SK-N-SH (cell line): ENCODE data around the gene VPS8. TPM values are rescaled to one million over a fixed set of nuclear protein-coding genes. Genes with fewer than 3 reads are reported as not detected.

Experiments used
- CTCF ChIA-PET: fragments of 300-600, 350-600 bp; formaldehyde crosslinking; extraction: SDS; loops from one replicate; lab custom pipeline; 2021; lab: Yijun Ruan, JAX
- POLR2A ChIA-PET: fragments of 350-600 bp; sonication (Branson Sonifier 250); formaldehyde crosslinking; extraction: SDS; loops from one replicate; lab custom pipeline; 2020; ENCODE audit warnings: antibody characterized with exemption, inconsistent platforms; lab: Yijun Ruan, JAX
- DNase-seq: peaks from one replicate; pipeline ENCODE4 v3.0.0; 2012
- H2AFZ ChIP-seq: fragments of 200-600 bp; sonication (generic); 2 replicates; pipeline ENCODE4 v1.8.1; 2016; ENCODE audit warnings: antibody characterized with exemption, mild to moderate bottlenecking, low read depth
- H3F3A ChIP-seq: fragments of 200-600 bp; sonication (generic); replicated peaks from 2 replicates; pipeline ENCODE3; 2016; ENCODE audit warnings: antibody characterized with exemption, mild to moderate bottlenecking; ENCODE audit not compliant: insufficient read depth
- H3K27ac ChIP-seq, 2 experiments: fragments of 200-500 bp in 1 of 2; fragments of 200-600 bp in 1 of 2; sonication (Bioruptor generic) in 1 of 2; sonication (generic), shearing (Covaris generic) in 1 of 2; 2 replicates each; pipeline versions ENCODE4 v1.5.1 to v1.6.1; 2014 to 2016; ENCODE audit warnings: low read depth in 2 of 2, inconsistent platforms in 1 of 2, low read length in 1 of 2, mild to moderate bottlenecking in 1 of 2, mixed read lengths in 1 of 2
- H3K27me3 ChIP-seq: fragments of 200-600 bp; sonication (generic), shearing (Covaris generic); 2 replicates; pipeline ENCODE4 v1.6.1; 2016; ENCODE audit warnings: mixed run types; ENCODE audit not compliant: insufficient read depth
- H3K36me3 ChIP-seq, 2 experiments: fragments of 200-500 bp in 1 of 2; fragments of 200-600 bp in 1 of 2; sonication (Bioruptor generic) in 1 of 2; sonication (generic) in 1 of 2; replicated peaks in 1 of 2; 2 replicates each; pipeline versions ENCODE3 to v1.5.1; 2014 to 2016; ENCODE audit warnings: low read length in 1 of 2, mild to moderate bottlenecking in 1 of 2; ENCODE audit not compliant: insufficient read depth in 2 of 2, control insufficient read depth in 1 of 2
- H3K4me1 ChIP-seq, 2 experiments: fragments of 200-500 bp in 1 of 2; fragments of 200-600 bp in 1 of 2; sonication (Bioruptor generic) in 1 of 2; sonication (generic), shearing (Covaris generic) in 1 of 2; 2 replicates each; pipeline versions ENCODE4 v1.5.1 to v1.6.1; 2014 to 2016; ENCODE audit warnings: low read depth in 1 of 2, low read length in 1 of 2, mixed run types in 1 of 2; ENCODE audit not compliant: insufficient read depth in 2 of 2, control insufficient read depth in 1 of 2
- H3K4me2 ChIP-seq: fragments of 200-600 bp; sonication (generic), shearing (Covaris generic); 2 replicates; pipeline ENCODE4 v1.6.1; 2017; ENCODE audit warnings: mixed run types
- H3K4me3 ChIP-seq, 2 experiments: fragments of 200-500 bp in 1 of 2; fragments of 200-600 bp in 1 of 2; sonication (Bioruptor generic) in 1 of 2; sonication (generic), shearing (Covaris generic) in 1 of 2; 2 replicates each; pipeline versions ENCODE4 v1.5.1 to v1.8.1; 2014 to 2016; ENCODE audit warnings: low read depth in 2 of 2, inconsistent platforms in 1 of 2, low read length in 1 of 2, mild to moderate bottlenecking in 1 of 2, mixed read lengths in 1 of 2, moderate library complexity in 1 of 2
- H3K79me2 ChIP-seq: fragments of 200-600 bp; sonication (generic); 2 replicates; pipeline ENCODE4 v1.8.1; 2017; ENCODE audit warnings: mild to moderate bottlenecking; ENCODE audit not compliant: insufficient read depth
- H3K9ac ChIP-seq: fragments of 200-600 bp; sonication (generic); 2 replicates; pipeline ENCODE4 v1.6.1; 2017; ENCODE audit warnings: mixed run types
- H3K9me2 ChIP-seq: fragments of 200-600 bp; sonication (generic); 2 replicates; pipeline ENCODE4 v1.6.1; 2017; ENCODE audit warnings: mixed run types
- H3K9me3 ChIP-seq: fragments of 200-600 bp; sonication (generic); 2 replicates; pipeline ENCODE4 v1.6.1; 2017; ENCODE audit warnings: mixed run types, mild to moderate bottlenecking, moderate library complexity
- H4K20me1 ChIP-seq: fragments of 200-600 bp; sonication (generic); 2 replicates; pipeline ENCODE4 v1.6.1; 2017; ENCODE audit warnings: mild to moderate bottlenecking, mixed run types; ENCODE audit not compliant: insufficient read depth
- CHD2 ChIP-seq: fragments of 150-350 bp; IDR thresholded peaks from 2 replicates; pipeline ENCODE4 v1.6.1; 2018; ENCODE audit warnings: low read length; ENCODE audit not compliant: partially characterized antibody
- ELF1 ChIP-seq: IDR thresholded peaks from 2 replicates; pipeline ENCODE4 v1.4.0; 2012
- FOXJ3 ChIP-seq: sonication (generic); formaldehyde crosslinking; IDR thresholded peaks from 2 replicates; pipeline ENCODE4 v1.5.1; 2020; ENCODE audit warnings: mild to moderate bottlenecking, missing genetic modification reagents
- FOXM1 ChIP-seq: IDR thresholded peaks from 2 replicates; pipeline ENCODE4 v1.4.0; 2012; ENCODE audit warnings: low read depth, mild to moderate bottlenecking
- GABPA ChIP-seq: IDR thresholded peaks from 2 replicates; pipeline ENCODE4 v1.4.0; 2012; ENCODE audit warnings: low read depth, mild to moderate bottlenecking
- IRF3 ChIP-seq: fragments of 150-350 bp; IDR thresholded peaks from 2 replicates; pipeline ENCODE4 v1.6.1; 2016; ENCODE audit warnings: mild to moderate bottlenecking, low read depth, low read length
- MAX ChIP-seq: IDR thresholded peaks from 2 replicates; pipeline ENCODE4 v1.4.0; 2012; ENCODE audit warnings: low read depth
- NFIC ChIP-seq: IDR thresholded peaks from 2 replicates; pipeline ENCODE4 v1.4.0; 2012; ENCODE audit warnings: borderline replicate concordance
- RAD21 ChIP-seq: IDR thresholded peaks from 2 replicates; pipeline ENCODE4 v1.6.1; 2012; ENCODE audit warnings: mild to moderate bottlenecking, low read length
- RFX5 ChIP-seq: IDR thresholded peaks from 2 replicates; pipeline ENCODE4 v1.6.1; 2012; ENCODE audit warnings: mild to moderate bottlenecking, improper control_type of control experiment, low read length
- RXRA ChIP-seq: IDR thresholded peaks from 2 replicates; pipeline ENCODE4 v1.4.0; 2012; ENCODE audit warnings: low read depth, mild to moderate bottlenecking, borderline replicate concordance
- SIN3A ChIP-seq: IDR thresholded peaks from 2 replicates; pipeline ENCODE4 v1.6.1; 2012; ENCODE audit warnings: low read depth, mild to moderate bottlenecking, low read length, moderate library complexity, borderline replicate concordance
- TAF1 ChIP-seq: IDR thresholded peaks from 2 replicates; pipeline ENCODE4 v1.6.1; 2012; ENCODE audit warnings: low read depth, mild to moderate bottlenecking, low read length, moderate library complexity, borderline replicate concordance
- TCF12 ChIP-seq: IDR thresholded peaks from 2 replicates; pipeline ENCODE4 v1.4.0; 2012
- TEAD4 ChIP-seq: IDR thresholded peaks from 2 replicates; pipeline ENCODE4 v1.4.0; 2012; ENCODE audit warnings: mild to moderate bottlenecking, borderline replicate concordance; ENCODE audit not compliant: insufficient read depth
- USF2 ChIP-seq: fragments of 150-350 bp; IDR thresholded peaks from 2 replicates; pipeline ENCODE4 v1.6.1; 2017; ENCODE audit warnings: antibody characterized with exemption, low read length, low read depth, borderline replicate concordance
- YY1 ChIP-seq: IDR thresholded peaks from 2 replicates; pipeline ENCODE4 v1.4.0; 2012; ENCODE audit warnings: low read depth, mild to moderate bottlenecking
- WGBS: methylation state at CpG from one replicate; pipeline ENCODE4 v1.1.6; 2017; ENCODE audit warnings: low lambda C conversion rate; 5-methylcytosine and 5-hydroxymethylcytosine counted together
- polyA plus RNA-seq, 3 experiments: library from polyadenylated mRNA; depleted of rRNA; stranded (reverse); fragments of >200 nt; gene quantifications; 2 replicates each; pipeline ENCODE4 v1.2.3, GENCODE V29; 2012
- TF ChIP-seq, protein P1 (sequence below): IDR thresholded peaks from 2 replicates; pipeline ENCODE4; 2012
- TF ChIP-seq, protein P2 (sequence below): IDR thresholded peaks from 2 replicates; pipeline ENCODE4 v1.6.1; 2012; ENCODE audit warnings: mild to moderate bottlenecking, low read depth, low read length, moderate library complexity
- TF ChIP-seq, protein P3 (sequence below): IDR thresholded peaks from 2 replicates; pipeline ENCODE4 v1.4.0; 2012; ENCODE audit warnings: low read depth, borderline replicate concordance

VPS8 gene
- polyA plus RNA-seq, 1 of the 3 experiments (the other 2 are of a cell fraction): 12.8 TPM

- TF ChIP-seq USF2 (no peak), MAX (no peak), CHD2 (no peak)
Observed at GRCh38 chr3:184982076-184982475, 170.1 kb downstream of the VPS8 start (continued).

DNA sequence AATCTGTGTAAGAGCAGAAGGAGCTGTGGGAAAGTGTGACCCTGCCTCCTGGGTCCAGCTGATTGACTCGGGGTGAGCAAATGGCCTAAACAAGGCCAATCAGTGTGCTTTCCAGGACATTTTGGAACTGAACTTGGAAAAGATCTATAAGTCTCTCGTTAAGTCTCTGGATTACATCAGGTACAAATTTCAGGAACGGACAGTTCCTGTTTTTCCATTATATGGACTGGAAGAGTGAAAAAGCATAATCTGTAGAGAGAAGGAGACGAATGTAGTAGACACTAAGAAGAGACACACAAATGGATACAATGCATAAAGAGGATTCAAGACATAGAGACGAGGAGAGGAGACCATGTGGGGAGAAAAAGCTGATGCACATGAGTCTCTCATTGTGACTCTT lies 173.6 kb downstream of the VPS8 start:
- WGBS: 93% methylated on average over 5 of the region's 5 CpGs
- CTCF ChIA-PET: no interaction called here
- POLR2A ChIA-PET: interaction anchor here (0.8 kb wide), 1 partner anchor 16 kb away, joined by 3 read pairs; no protein-coding TSS in a partner anchor

More for the DNA sequence above, 173.6 kb downstream of the VPS8 start:
- no peak overlapping the region for H3K4me3 ChIP-seq
- no peaks in the 10 kb centered on the region for H3K27me3 ChIP-seq
- H3K4me2 ChIP-seq: no peak overlapping the region
- H3K9ac ChIP-seq: no peak overlapping the region
- H3K36me3 ChIP-seq: peaks cover 19 to 24% of the 10 kb centered on the region in 2 experiments
- no peaks in the 10 kb centered on the region for H3F3A ChIP-seq
- no peaks in the 10 kb centered on the region; a peak in 1 of 4 replicates for H3K4me1 ChIP-seq
- no peaks in the 10 kb centered on the region for H3K9me3 ChIP-seq
- TF ChIP-seq ELF1 (no peak), TAF1 (no peak), YY1 (no peak), RXRA (no peak), RFX5 (no peak), FOXM1 (no peak), FOXJ3 (no peak), RAD21 (no peak), NFIC (no peak), SIN3A (no peak), USF2 (no peak), IRF3 (no peak), TCF12 (no peak), TEAD4 (no peak), MAX (no peak), GABPA (no peak)
- TF ChIP-seq, protein P1, sequence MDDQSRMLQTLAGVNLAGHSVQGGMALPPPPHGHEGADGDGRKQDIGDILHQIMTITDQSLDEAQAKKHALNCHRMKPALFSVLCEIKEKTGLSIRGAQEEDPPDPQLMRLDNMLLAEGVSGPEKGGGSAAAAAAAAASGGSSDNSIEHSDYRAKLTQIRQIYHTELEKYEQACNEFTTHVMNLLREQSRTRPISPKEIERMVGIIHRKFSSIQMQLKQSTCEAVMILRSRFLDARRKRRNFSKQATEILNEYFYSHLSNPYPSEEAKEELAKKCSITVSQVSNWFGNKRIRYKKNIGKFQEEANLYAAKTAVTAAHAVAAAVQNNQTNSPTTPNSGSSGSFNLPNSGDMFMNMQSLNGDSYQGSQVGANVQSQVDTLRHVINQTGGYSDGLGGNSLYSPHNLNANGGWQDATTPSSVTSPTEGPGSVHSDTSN: no peak
- TF ChIP-seq, protein P2, sequence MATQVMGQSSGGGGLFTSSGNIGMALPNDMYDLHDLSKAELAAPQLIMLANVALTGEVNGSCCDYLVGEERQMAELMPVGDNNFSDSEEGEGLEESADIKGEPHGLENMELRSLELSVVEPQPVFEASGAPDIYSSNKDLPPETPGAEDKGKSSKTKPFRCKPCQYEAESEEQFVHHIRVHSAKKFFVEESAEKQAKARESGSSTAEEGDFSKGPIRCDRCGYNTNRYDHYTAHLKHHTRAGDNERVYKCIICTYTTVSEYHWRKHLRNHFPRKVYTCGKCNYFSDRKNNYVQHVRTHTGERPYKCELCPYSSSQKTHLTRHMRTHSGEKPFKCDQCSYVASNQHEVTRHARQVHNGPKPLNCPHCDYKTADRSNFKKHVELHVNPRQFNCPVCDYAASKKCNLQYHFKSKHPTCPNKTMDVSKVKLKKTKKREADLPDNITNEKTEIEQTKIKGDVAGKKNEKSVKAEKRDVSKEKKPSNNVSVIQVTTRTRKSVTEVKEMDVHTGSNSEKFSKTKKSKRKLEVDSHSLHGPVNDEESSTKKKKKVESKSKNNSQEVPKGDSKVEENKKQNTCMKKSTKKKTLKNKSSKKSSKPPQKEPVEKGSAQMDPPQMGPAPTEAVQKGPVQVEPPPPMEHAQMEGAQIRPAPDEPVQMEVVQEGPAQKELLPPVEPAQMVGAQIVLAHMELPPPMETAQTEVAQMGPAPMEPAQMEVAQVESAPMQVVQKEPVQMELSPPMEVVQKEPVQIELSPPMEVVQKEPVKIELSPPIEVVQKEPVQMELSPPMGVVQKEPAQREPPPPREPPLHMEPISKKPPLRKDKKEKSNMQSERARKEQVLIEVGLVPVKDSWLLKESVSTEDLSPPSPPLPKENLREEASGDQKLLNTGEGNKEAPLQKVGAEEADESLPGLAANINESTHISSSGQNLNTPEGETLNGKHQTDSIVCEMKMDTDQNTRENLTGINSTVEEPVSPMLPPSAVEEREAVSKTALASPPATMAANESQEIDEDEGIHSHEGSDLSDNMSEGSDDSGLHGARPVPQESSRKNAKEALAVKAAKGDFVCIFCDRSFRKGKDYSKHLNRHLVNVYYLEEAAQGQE: no peak
- TF ChIP-seq, protein P3, sequence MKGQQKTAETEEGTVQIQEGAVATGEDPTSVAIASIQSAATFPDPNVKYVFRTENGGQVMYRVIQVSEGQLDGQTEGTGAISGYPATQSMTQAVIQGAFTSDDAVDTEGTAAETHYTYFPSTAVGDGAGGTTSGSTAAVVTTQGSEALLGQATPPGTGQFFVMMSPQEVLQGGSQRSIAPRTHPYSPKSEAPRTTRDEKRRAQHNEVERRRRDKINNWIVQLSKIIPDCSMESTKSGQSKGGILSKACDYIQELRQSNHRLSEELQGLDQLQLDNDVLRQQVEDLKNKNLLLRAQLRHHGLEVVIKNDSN: no peak
- no peak for DNase-seq
- H3K9me2 ChIP-seq: no peaks in the 10 kb centered on the region
- no peaks in the 10 kb centered on the region for H3K79me2 ChIP-seq
- no peaks in the 10 kb centered on the region for H4K20me1 ChIP-seq
- no peak overlapping the region for H2AFZ ChIP-seq
- H3K27ac ChIP-seq: no peak overlapping the region
